Calu3 (cell line): ENCODE results near the gene RAC2. TPM values are rescaled to one million over a fixed set of nuclear protein-coding genes. Genes with fewer than 3 reads are reported as not detected.

ENCODE experiments used
- BruUV-seq: library from RNA; stranded (reverse); fragments of 400-500 nt; replicated peaks from 2 replicates; lab custom pipeline; 2021; lab: Mats Ljungman, UMichigan
- CTCF ChIA-PET: fragments of 300-600 bp; sonication (Branson Sonifier 250); formaldehyde crosslinking; loops from one replicate; lab custom pipeline; 2022; ENCODE audit warnings: antibody characterized with exemption; lab: Charles Lee
- DNase-seq: peaks from one replicate; pipeline ENCODE4 v3.0.0; 2022
- H3K27ac Mint-ChIP-seq: one replicate; pipeline ENCODE4 v1.8.0; 2022; ENCODE audit warnings: mixed read lengths; ENCODE audit not compliant: unreplicated experiment
- H3K27me3 Mint-ChIP-seq: one replicate; pipeline ENCODE4 v1.8.0; 2022; ENCODE audit warnings: mixed read lengths; ENCODE audit not compliant: unreplicated experiment
- H3K36me3 Mint-ChIP-seq: one replicate; pipeline ENCODE4 v1.8.0; 2022; ENCODE audit warnings: mild to moderate bottlenecking, moderate library complexity, mixed read lengths; ENCODE audit not compliant: insufficient read depth, unreplicated experiment
- H3K4me1 Mint-ChIP-seq: one replicate; pipeline ENCODE4 v1.8.0; 2022; ENCODE audit warnings: mild to moderate bottlenecking, low read depth, mixed read lengths; ENCODE audit not compliant: unreplicated experiment
- H3K4me3 Mint-ChIP-seq: one replicate; pipeline ENCODE4 v1.8.0; 2022; ENCODE audit warnings: mild to moderate bottlenecking, low read depth, moderate library complexity, mixed read lengths; ENCODE audit not compliant: unreplicated experiment
- H3K9me3 Mint-ChIP-seq: one replicate; pipeline ENCODE4 v1.8.0; 2022; ENCODE audit warnings: low read depth, mixed read lengths; ENCODE audit not compliant: unreplicated experiment
- intact Hi-C: fragments of 100-400 bp; cut with micrococcal nuclease; formaldehyde crosslinking; loops from one replicate; pipeline ENCODE4 v1.10.0; 2022; ENCODE audit not compliant: unreplicated experiment
- total RNA-seq: library from RNA; stranded (reverse); gene quantifications from 2 replicates; pipeline ENCODE4 v1.2.3, GENCODE V29; 2022
- TF ChIP-seq, protein P1 (sequence below): fragments of 200-600 bp; IDR thresholded peaks from one replicate; pipeline ENCODE4 v1.8.0; 2022; ENCODE audit warnings: antibody characterized with exemption; ENCODE audit not compliant: unreplicated experiment

The RAC2 gene
- total RNA-seq, 1 experiment from 2014 or later = 21.0 TPM

DNA sequence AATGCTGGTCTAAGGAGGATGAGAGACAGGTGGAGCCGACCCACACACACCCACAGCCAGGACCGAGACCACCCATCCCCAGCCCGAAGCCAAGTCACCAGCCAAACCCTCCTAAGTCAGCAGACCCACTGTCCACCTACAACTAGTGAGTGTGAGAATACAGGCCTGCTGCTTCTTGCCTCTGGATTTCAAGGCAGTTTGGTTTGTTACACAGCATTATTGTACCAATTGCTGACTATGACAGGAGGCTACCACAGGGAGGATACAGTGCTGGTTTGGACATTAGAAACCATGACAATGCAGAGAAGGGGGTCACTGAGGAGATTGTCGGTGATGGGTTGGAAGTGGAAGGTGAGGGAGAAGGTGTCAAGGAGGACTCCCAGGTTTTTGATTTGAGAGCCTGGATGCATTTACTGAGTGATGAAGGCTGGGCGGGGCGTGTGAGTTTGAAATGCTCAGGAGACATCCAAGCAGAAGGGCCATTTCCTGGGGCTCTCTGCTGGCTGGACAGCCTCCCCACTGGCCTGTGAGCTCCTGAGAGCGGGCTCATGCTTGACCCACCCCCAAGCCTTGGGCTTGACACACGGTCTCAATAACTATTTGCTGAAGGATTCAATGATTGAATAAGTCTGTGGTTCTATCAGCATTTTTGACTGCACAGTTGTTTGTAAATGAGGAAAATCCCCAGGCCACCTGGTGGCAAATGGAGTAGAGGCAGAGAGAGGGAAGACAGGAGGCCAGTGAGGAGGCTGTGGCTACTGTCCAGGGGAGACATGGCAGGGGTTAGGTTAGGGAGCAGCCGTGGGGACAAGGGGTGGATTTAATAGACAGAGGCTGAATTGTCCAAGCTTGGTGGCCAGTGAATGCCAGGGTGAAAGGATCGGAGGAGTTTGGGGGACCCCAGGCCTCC, 22.4 kb downstream of the RAC2 start:
- no peak overlapping the region for H3K4me3 Mint-ChIP-seq
- CTCF ChIA-PET = interaction anchor here (0.6 kb wide), 1 partner anchor 98 kb away, joined by 5 read pairs; no protein-coding TSS in a partner anchor
- H3K4me1 Mint-ChIP-seq = peaks cover 5% of the 10 kb centered on the region
- no peaks in the 10 kb centered on the region for H3K36me3 Mint-ChIP-seq
- no peak for DNase-seq
- peaks cover 48% of the 10 kb centered on the region for H3K27me3 Mint-ChIP-seq
- BruUV-seq = no TSS peak
- no peak overlapping the region for H3K27ac Mint-ChIP-seq
- TF ChIP-seq, protein P1, sequence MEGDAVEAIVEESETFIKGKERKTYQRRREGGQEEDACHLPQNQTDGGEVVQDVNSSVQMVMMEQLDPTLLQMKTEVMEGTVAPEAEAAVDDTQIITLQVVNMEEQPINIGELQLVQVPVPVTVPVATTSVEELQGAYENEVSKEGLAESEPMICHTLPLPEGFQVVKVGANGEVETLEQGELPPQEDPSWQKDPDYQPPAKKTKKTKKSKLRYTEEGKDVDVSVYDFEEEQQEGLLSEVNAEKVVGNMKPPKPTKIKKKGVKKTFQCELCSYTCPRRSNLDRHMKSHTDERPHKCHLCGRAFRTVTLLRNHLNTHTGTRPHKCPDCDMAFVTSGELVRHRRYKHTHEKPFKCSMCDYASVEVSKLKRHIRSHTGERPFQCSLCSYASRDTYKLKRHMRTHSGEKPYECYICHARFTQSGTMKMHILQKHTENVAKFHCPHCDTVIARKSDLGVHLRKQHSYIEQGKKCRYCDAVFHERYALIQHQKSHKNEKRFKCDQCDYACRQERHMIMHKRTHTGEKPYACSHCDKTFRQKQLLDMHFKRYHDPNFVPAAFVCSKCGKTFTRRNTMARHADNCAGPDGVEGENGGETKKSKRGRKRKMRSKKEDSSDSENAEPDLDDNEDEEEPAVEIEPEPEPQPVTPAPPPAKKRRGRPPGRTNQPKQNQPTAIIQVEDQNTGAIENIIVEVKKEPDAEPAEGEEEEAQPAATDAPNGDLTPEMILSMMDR = no peak
- H3K9me3 Mint-ChIP-seq = no peaks in the 10 kb centered on the region
- intact Hi-C loops = no loop called here

DNA sequence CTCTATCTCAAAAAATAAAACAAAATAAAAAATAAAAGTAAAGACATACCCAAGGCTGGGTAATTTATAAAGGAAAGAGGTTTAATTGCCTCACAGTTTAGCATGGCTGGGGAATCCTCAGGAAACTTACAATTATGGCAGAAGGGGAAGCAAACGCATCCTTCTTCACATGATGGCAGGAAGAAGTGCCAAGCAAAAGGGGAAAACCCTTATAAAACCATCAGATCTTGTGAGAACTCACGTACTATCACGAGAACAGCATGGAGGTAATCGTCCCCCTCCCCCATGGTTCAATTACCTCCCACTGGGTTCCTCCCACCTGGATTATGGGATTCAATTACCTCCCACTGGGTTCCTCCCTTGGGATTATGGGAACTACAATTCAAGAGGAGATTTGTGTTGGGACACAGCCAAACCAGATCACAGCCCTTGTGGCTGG, 23.5 kb downstream of the RAC2 start:
- Mint-ChIP-seq H3K4me3 (no peak overlapping the region), H3K27ac (no peak overlapping the region), H3K9me3 (no peaks in the 10 kb centered on the region), H3K36me3 (no peaks in the 10 kb centered on the region), H3K4me1 (peaks cover 5% of the 10 kb centered on the region), H3K27me3 (peaks cover 59% of the 10 kb centered on the region)
- CTCF ChIA-PET = no interaction called here
- intact Hi-C loops = no loop called here
- DNase-seq = no peak
- BruUV-seq = no TSS peak
- TF ChIP-seq, protein P1 = no peak

DNA sequence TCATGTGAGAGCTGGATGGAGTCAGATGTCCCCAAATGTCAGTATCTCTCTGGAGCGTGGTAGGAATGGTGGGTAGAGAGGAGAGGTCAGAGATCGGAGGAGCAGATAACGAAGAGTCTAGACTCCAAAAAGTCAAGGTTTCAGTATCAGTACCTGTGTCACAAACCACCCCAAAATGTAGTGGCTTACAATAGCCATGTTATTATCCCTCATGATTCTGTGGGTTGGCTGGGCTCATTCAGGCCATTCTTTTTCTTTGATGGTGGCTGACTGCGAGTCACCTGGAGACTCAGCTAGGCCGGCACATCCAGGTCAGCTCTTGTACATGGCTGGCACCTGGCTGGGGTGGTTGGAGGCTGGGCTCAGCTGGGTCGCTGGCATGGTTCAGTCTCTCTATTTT, 24.5 kb downstream of the RAC2 start:
- intact Hi-C loops = no loop called here
- peaks cover 67% of the 10 kb centered on the region for H3K27me3 Mint-ChIP-seq
- no peak for DNase-seq
- peaks cover 5% of the 10 kb centered on the region for H3K4me1 Mint-ChIP-seq
- no peak overlapping the region for H3K4me3 Mint-ChIP-seq
- H3K36me3 Mint-ChIP-seq = no peaks in the 10 kb centered on the region
- no TSS peak for BruUV-seq
- TF ChIP-seq, protein P1 = no peak
- H3K9me3 Mint-ChIP-seq = no peaks in the 10 kb centered on the region
- H3K27ac Mint-ChIP-seq = no peak overlapping the region
- CTCF ChIA-PET = no interaction called here

DNA sequence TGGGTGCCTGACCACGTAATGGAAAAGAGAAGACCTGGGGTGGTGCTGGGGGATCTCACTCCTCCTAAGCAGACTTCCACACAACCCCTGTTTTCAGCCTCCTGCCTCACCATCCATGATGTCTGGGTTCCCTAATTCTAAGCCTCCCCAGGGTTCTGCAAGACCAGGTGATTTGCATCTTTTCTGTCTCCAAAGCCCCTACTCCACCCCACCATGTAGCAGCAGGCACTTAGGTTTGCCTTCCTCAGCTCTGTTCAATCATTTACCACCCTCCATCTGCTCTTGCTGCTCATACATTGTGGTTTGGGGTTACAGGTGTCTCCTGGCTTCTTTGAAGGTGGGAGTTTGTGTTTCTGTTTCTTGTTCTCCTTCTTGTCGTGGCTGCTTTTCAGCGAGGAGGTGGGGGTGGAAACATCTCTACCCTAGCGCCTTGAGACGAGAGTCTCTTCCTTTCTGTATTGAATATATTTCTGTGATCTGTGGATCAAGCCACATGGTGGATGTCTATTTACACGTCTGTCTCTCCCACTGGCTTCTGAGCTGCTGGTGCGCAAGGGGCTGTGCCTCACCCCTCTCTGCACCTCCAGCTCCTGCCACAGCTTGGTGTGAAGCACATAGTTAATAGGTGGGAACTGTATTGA, 25.2 kb downstream of the RAC2 start:
- no peaks in the 10 kb centered on the region for H3K9me3 Mint-ChIP-seq
- CTCF ChIA-PET = no interaction called here
- DNase-seq = no peak

More for the DNA sequence above, 25.2 kb downstream of the RAC2 start:
- H3K4me3 Mint-ChIP-seq = no peak overlapping the region
- H3K27ac Mint-ChIP-seq = no peak overlapping the region
- H3K4me1 Mint-ChIP-seq = peaks cover 5% of the 10 kb centered on the region
- intact Hi-C loops = no loop called here
- BruUV-seq = no TSS peak
- TF ChIP-seq, protein P1 = no peak
- no peaks in the 10 kb centered on the region for H3K36me3 Mint-ChIP-seq
- peaks cover 73% of the 10 kb centered on the region for H3K27me3 Mint-ChIP-seq
